ENCODE data around the gene MAPK1. TPM values are rescaled to one million over a fixed set of nuclear protein-coding genes. Genes with fewer than 3 reads are reported as not detected.
"Not testable (repeated sequence)": the region's sequence is repeated elsewhere in the genome, so short reads cannot be mapped to it uniquely, and the experiment has no call there.

Gene MAPK1
- total and polyA plus RNA-seq, 11 donors, result 8.0 to 140 (median 105) TPM

DNA sequence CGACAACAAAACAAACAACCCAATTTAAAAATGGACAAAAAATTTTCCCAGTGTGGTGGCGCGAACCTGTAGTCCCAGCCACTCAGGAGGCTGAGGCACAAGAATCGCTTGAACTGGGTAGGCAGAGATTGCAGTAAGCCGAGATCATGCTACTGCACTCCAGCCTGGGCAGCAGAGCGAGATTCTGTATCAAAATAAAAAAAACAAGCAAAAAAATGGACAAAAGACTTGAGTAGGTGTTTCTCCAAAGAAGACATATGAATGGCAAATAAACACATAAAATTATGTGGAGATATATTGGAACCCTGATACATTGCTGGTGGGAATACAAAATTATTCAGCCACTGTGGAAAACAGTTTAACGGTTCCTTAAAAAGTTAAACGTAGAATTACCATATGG is 27.4 kb upstream of the MAPK1 start:
- H3K27me3 ChIP-seq, result no peaks in the 10 kb centered on the region
- intact Hi-C loops (cut with DNase I), result no loop called here
- no peaks in the 10 kb centered on the region for H3K36me3 ChIP-seq

DNA sequence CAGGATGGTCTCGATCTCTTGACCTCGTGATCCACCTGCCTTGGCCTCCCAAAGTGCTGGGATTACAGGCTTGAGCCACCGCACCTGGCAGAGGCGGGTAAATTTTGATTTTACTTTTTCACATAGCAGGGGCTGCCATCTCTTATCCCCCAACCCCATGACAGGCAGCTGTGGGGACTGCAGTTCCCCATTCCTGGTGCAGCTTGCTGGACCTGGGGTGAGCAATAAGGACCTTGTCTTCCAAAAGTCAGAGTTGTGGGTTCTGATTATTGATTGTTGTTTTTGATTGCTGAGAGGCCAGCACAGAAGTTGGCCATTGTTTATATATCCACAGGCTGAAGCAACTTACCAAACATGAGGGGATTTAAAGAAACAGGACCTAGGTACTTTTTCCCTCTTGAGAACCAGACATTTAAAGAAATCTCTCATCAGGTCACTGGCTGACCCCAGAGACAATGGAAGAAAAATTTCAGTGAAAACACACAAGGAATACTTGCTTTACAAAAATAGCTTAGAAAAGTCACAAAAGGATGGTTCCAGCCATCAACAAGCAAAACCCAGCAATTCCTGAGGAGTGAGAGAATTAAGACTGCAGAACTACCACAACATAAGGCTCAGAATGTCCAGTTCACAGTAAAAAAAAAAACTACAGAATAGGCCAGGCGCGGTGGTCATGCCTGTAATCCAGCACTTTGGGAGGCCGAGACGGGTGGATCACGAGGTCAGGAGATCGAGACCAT is 22.0 kb upstream of the MAPK1 start:
- WGBS, 4 donors, result 93 to 96% (median 95%) methylated on average over 10 of the region's 10 CpGs
- no peaks in the 10 kb centered on the region for H3K9me3 ChIP-seq
- TF ChIP-seq POLR2A (IDR thresholded peaks at IDR 0.05), result no peak
- TF ChIP-seq, protein P1, sequence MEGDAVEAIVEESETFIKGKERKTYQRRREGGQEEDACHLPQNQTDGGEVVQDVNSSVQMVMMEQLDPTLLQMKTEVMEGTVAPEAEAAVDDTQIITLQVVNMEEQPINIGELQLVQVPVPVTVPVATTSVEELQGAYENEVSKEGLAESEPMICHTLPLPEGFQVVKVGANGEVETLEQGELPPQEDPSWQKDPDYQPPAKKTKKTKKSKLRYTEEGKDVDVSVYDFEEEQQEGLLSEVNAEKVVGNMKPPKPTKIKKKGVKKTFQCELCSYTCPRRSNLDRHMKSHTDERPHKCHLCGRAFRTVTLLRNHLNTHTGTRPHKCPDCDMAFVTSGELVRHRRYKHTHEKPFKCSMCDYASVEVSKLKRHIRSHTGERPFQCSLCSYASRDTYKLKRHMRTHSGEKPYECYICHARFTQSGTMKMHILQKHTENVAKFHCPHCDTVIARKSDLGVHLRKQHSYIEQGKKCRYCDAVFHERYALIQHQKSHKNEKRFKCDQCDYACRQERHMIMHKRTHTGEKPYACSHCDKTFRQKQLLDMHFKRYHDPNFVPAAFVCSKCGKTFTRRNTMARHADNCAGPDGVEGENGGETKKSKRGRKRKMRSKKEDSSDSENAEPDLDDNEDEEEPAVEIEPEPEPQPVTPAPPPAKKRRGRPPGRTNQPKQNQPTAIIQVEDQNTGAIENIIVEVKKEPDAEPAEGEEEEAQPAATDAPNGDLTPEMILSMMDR (IDR thresholded peaks at IDR 0.05), result no peak
- no peaks in the 10 kb centered on the region for H3K27me3 ChIP-seq
- H3K4me1 ChIP-seq, result no peaks in the 10 kb centered on the region
- no peaks in the 10 kb centered on the region for H3K36me3 ChIP-seq
- DNase-seq (no peak), ATAC-seq (no peak)
- H3K27ac ChIP-seq, result no peak overlapping the region
- intact Hi-C loops (cut with DNase I), result no loop called here
- H3K4me3 ChIP-seq, result no peak overlapping the region

More for the DNA sequence above, 27.4 kb upstream of the MAPK1 start:
- 88 to 94% (median 93%) methylated on average over 8 of the region's 8 CpGs for WGBS, 4 donors
- H3K9me3 ChIP-seq, result peaks cover 0 to 4% (median 0%) of the 10 kb centered on the region in 12 donors
- no peak for TF ChIP-seq POLR2A (IDR thresholded peaks at IDR 0.05)
- TF ChIP-seq, protein P1 (IDR thresholded peaks at IDR 0.05), result no peak
- H3K4me3 ChIP-seq, result no peak overlapping the region
- no peak overlapping the region for H3K27ac ChIP-seq
- H3K4me1 ChIP-seq, result no peaks in the 10 kb centered on the region
- DNase-seq, result no peak
- ATAC-seq, result no peak

DNA sequence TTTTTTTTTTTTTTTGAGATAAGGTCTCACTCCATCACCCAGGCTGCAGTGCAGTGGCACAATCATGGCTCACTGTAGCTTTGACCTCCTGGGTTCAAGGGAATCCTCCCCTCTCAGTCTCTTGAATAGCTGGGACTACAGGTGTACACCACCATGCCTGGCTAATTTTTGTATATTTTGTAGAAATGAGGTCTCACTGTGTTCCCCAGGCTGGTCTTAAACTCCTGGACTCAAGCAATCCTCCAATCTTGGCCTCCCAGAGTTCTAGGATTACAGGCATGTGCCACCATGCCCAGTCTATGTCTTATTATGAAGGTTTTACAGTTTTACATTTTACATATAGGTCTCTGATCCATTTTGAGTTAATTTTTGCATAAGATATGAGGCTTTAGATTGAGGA is 20.4 kb upstream of the MAPK1 start:
- Histone ChIP-seq H3K4me1 (no peaks in the 10 kb centered on the region), H3K9me3 (no peaks in the 10 kb centered on the region), H3K36me3 (no peaks in the 10 kb centered on the region), H3K27me3 (no peaks in the 10 kb centered on the region), H3K4me3 (no peak overlapping the region), H3K27ac (no peak overlapping the region)
- TF ChIP-seq POLR2A (IDR thresholded peaks at IDR 0.05), result no peak
- TF ChIP-seq, protein P1 (IDR thresholded peaks at IDR 0.05), result no peak
- intact Hi-C loops (cut with DNase I), result no loop called here
- ATAC-seq (no peak), DNase-seq (no peak)

DNA sequence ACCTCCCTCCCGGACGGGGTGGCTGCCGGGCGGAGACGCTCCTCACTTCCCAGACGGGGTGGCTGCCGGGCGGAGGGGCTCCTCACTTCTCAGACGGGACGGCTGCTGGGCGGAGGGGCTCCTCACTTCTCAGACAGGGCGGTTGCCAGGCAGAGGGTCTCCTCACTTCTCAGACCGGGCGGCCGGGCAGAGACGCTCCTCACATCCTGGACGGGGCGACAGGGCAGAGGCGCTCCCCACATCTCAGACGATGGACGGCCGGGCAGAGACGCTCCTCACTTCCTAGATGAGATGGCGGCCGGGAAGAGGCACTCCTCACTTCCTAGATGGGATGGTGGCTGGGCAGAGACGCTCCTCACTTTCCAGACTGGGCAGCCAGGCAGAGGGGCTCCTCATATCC is 16.5 kb upstream of the MAPK1 start:
- H3K4me1 ChIP-seq; H3K4me3 ChIP-seq; DNase-seq; H3K27me3 ChIP-seq; H3K27ac ChIP-seq; intact Hi-C loops (cut with DNase I); H3K36me3 ChIP-seq; H3K9me3 ChIP-seq; ATAC-seq: not testable (repeated sequence)
- 81 to 97% (median 94%) methylated on average over 5 to 18 of the region's 26 CpGs for WGBS, 4 donors

DNA sequence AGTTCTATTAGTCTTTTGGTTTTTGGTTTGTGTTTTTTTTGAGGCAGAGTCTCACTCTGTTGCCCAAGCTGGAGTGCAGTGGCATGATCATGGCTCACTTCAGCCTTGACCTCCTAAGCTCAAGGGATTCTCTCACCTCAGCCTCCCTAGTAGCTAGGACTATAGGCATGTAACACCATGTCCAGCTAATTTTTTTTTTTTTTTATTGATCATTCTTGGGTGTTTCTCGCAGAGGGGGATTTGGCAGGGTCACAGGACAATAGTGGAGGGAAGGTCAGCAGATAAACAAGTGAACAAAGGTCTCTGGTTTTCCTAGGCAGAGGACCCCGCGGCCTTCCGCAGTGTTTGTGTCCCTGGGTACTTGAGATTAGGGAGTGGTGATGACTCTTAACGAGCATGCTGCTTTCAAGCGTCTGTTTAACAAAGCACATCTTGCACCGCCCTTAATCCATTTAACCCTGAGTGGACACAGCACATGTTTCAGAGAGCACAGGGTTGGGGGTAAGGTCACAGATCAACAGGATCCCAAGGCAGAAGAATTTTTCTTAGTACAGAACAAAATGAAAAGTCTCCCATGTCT is 15.4 kb upstream of the MAPK1 start:
- H3K27ac ChIP-seq; H3K4me1 ChIP-seq; intact Hi-C loops (cut with DNase I); H3K9me3 ChIP-seq; H3K4me3 ChIP-seq; H3K27me3 ChIP-seq; ATAC-seq; DNase-seq; H3K36me3 ChIP-seq: not testable (repeated sequence)
- WGBS, 4 donors, result 31 to 80% (median 72%) methylated on average over 1 to 5 of the region's 7 CpGs

All from heart left ventricle (tissue), 16 donors.